Measurements from ENCODE around the gene LMF1.
"Not testable (repeated sequence)": the region's sequence is repeated elsewhere in the genome, so short reads cannot be mapped to it uniquely, and the experiment has no call there.

LMF1 gene

DNA sequence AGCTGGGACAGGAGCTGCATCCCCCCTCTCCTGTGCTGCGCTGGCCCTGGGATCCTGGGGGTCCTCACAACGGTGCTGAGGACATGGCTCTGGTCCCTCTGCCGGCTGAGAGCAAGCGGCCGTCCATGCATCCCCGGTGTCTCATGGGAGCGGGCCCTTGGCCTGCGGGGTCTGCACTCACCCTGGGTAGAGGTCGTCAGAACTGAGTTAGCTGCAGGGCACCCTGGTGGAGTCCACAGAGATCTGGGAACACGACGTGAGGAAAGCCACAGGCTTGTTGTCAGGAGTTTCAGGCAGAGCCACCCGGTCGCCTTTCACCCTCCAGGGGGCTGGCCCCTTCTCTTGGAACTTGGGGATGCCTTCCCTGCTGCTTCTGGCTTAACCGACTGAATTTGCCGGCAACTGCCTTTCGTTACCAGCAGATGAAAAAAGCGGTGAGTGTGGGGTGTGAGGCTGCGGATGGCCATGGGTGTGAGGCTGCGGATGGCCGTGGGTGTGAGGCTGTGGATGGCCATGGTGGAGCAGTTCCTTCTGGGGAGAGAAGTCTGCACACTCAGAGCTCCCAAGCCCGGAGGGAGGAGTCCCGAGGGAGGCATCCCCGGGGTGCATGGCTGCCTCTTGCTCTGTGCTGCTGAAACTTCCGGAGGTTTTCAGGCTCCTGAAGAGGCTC is 81.7 kb downstream of the LMF1 start:
- TF ChIP-seq, protein P1, sequence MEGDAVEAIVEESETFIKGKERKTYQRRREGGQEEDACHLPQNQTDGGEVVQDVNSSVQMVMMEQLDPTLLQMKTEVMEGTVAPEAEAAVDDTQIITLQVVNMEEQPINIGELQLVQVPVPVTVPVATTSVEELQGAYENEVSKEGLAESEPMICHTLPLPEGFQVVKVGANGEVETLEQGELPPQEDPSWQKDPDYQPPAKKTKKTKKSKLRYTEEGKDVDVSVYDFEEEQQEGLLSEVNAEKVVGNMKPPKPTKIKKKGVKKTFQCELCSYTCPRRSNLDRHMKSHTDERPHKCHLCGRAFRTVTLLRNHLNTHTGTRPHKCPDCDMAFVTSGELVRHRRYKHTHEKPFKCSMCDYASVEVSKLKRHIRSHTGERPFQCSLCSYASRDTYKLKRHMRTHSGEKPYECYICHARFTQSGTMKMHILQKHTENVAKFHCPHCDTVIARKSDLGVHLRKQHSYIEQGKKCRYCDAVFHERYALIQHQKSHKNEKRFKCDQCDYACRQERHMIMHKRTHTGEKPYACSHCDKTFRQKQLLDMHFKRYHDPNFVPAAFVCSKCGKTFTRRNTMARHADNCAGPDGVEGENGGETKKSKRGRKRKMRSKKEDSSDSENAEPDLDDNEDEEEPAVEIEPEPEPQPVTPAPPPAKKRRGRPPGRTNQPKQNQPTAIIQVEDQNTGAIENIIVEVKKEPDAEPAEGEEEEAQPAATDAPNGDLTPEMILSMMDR (IDR thresholded peaks at IDR 0.05; ENCODE audit: low read depth, low read length): no peak
- peaks cover 7% of the 10 kb centered on the region; the same call in 1 of the 2 replicates for H3K4me1 ChIP-seq
- DNase-seq: peak; percentile 4
- no peaks in the 10 kb centered on the region for H3K9me3 ChIP-seq
- no peaks in the 10 kb centered on the region for H3K27me3 ChIP-seq
- H3K36me3 ChIP-seq: no peaks in the 10 kb centered on the region
- no peak overlapping the region for H3K4me3 ChIP-seq (ENCODE audit: low read depth, low read length)

DNA sequence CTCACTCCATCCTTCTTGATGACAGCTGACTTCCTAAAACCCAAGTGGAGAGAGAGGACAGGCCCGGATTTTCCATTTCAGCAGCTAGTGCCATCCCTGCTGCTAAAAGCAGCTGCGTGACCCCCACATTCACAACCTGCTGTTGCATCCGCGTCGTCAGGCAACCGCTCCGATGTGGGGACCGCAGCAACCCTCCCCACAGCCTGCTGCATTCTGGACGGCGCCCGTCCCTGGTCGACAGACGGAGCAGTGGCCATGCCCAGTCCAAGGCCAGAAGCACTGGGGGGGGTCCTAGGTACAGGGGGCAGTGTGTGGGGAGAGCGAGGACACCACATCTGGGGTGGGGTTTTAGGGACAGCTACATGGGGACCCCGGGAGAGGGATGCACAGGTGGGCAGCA is 82.3 kb downstream of the LMF1 start:
- not testable (repeated sequence) for H3K4me3 ChIP-seq (ENCODE audit: low read depth, low read length); H3K9me3 ChIP-seq; H3K36me3 ChIP-seq; DNase-seq; H3K4me1 ChIP-seq; H3K27me3 ChIP-seq

DNA sequence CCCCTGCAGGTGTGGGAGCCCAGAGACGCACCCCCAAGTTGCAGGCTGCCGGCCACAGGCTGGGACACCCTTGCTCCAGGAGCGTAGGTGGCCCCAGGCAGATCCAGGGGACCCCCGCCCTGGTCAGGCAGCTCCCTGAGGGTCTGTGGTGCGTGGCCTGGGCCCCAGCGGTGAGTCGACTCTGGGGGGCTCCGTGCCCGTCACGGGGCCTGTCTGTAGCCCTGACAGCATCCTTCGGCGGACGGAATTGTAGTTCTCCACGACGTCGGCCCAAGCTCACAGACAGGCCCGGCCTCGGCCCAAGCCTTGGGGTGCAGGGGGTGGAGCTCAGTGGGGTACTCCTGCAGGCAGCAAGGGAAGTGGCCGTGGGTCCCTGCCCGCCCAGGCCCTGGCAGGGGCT is 82.9 kb downstream of the LMF1 start:
- no peaks in the 10 kb centered on the region for H3K9me3 ChIP-seq
- H3K4me1 ChIP-seq: peaks cover 7% of the 10 kb centered on the region; the same call in 1 of the 2 replicates
- H3K27me3 ChIP-seq: no peaks in the 10 kb centered on the region
- TF ChIP-seq, protein P1 (IDR thresholded peaks at IDR 0.05; ENCODE audit: low read depth, low read length): no peak
- no peak overlapping the region for H3K4me3 ChIP-seq (ENCODE audit: low read depth, low read length)
- no peaks in the 10 kb centered on the region for H3K36me3 ChIP-seq
- peak; percentile 8 for DNase-seq

DNA sequence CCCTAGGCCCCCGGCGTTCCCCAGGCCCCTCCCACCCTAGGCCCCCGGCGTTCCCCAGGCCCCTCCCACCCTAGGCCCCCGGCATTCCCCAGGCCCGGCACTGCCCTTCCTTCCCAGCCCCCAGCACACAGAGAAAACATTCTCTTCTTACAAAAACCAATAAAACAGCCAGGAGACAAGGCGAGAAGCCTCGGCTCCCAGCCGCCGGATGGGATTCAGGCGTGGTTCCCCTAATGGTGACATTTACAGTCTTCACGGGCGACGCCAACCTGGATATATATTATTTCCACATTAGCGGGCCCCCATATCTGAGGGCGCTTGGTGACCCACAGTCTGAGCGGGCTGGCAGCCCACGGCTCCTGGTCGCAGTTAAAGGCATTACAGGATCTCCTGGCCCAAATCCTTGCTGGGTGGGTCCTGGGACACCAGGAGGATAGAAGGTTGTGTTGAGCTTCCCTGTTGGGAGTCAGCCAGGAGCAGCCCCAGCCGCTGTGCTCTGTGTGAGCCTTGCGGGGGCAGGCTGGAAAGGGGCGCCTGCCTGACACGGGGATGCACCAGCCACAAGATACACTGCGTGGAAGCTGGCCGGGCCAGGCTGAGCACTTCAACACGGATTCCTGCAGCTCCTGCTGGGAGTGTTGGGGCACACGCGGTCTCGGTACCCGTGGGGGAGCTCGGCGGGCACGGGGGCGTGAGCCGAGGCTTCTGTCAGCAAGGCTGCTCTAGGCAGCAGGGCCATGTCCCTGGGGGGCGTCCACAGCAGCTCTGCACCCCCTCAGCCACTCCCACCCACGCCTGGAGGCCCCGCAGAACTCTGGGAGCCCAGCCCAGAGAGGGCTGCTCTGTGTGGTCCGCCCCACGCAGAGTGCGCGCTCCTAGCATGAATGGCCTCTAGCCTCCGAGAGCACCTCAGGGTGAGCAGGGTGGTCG is 83.7 kb downstream of the LMF1 start:
- Histone ChIP-seq H3K27me3 (no peaks in the 10 kb centered on the region), H3K36me3 (no peaks in the 10 kb centered on the region), H3K9me3 (no peaks in the 10 kb centered on the region), H3K4me1 (peaks cover 7% of the 10 kb centered on the region; the same call in 1 of the 2 replicates), H3K4me3 (ENCODE audit: low read depth, low read length) (no peak overlapping the region)
- DNase-seq: peak; percentile 11
- TF ChIP-seq, protein P1 (IDR thresholded peaks at IDR 0.05; ENCODE audit: low read depth, low read length): no peak

DNA sequence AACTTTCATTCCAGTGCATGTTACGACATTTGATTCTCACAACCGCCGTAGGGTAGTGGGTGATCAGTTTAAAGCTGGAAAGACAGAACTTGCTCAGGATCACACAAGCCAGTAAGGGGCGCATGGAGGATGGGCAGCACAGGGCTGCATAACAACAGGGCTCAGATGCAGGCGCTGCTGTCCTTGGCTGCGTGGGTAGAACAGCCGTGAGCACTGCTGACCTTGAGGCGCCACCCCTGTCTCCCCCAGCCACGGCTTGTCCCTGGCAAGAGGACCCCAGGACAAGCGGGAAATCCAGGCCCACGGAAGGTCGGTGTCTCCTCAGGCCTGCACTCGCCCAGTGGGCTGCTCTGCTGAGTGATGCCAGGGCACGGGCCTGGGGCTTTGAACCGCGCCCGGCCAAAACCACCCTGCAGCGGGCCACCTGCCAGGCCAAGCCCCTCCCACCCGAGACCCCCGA is 84.7 kb downstream of the LMF1 start:
- Histone ChIP-seq H3K9me3 (no peaks in the 10 kb centered on the region), H3K36me3 (no peaks in the 10 kb centered on the region), H3K4me1 (peaks cover 7% of the 10 kb centered on the region; the same call in 1 of the 2 replicates), H3K4me3 (ENCODE audit: low read depth, low read length) (peak overlapping the region; percentile 28; the same call in 1 of the 2 replicates), H3K27me3 (no peaks in the 10 kb centered on the region)
- peak; percentile 48 for DNase-seq
- TF ChIP-seq, protein P1 (IDR thresholded peaks at IDR 0.05; ENCODE audit: low read depth, low read length): peak; percentile 25; the same call in 1 of the 2 replicates

DNA sequence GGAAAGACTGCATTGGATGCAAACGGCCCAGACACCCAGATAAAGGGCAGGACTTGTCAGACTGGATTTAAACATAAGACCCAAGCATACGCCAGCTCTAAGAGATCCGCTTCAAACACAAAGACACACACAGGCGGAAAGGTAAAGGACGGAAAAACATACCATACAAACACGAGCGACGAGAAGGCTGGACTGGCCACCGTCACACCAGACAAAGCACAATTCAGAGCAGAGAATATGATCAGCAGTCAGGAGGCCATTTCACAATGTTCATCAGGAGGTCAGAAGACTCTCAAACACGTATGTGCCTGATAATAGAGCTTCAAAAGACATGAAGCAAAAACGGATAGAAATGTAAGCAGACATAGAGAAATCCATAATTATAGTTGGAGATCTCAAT is 85.4 kb downstream of the LMF1 start:
- no peaks in the 10 kb centered on the region for H3K9me3 ChIP-seq
- no peaks in the 10 kb centered on the region for H3K27me3 ChIP-seq
- TF ChIP-seq, protein P1 (IDR thresholded peaks at IDR 0.05; ENCODE audit: low read depth, low read length): no peak
- peaks cover 7% of the 10 kb centered on the region; the same call in 1 of the 2 replicates for H3K4me1 ChIP-seq
- no peak for DNase-seq
- no peak overlapping the region for H3K4me3 ChIP-seq (ENCODE audit: low read depth, low read length)
- no peaks in the 10 kb centered on the region for H3K36me3 ChIP-seq
